ENCODE data around the gene SLC19A1. TPM values are rescaled to one million over a fixed set of nuclear protein-coding genes. Genes with fewer than 3 reads are reported as not detected.

Gene SLC19A1
- total RNA-seq, 1 donor from 2014 or later: 25.6 TPM

DNA sequence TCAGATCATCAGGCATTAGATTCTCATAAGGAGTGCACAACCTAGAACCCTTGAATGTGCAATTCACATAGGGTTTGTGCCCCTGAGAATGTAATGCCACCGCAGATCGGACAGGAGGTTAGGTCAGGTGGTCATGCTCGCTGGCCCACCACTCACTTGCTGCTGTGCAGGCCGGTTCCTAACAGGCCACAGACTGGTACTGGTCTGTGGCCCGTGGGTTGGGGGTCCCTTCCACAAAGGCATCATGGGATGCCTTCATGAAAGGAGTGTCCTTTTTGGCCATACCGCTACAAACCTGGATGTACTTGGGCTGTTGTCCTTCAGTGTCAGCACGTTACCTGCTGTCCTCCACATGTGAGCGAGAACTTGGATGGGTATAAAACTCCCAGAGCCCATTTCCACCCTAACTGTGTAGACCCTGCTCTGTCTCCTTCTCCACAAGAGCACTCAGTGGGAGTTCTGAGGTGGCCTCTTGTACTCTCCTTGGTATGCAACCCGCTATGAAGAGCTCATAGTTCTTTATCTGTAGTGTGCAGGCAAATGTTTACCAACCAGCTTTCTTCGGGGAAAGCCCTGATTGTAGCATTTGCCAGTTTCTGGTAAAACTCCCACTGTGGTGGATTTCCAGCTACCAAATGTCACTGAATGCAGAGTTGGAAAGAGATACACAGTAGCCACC is 41.7 kb upstream of the SLC19A1 start:
- no peaks in the 10 kb centered on the region for H3K4me1 Mint-ChIP-seq (ENCODE audit: low read depth)
- no peak for DNase-seq (ENCODE audit: low spot score, unreplicated experiment)
- peaks cover 36% of the 10 kb centered on the region for H3K9me3 Mint-ChIP-seq (ENCODE audit: low read depth)
- H3K4me3 Mint-ChIP-seq (ENCODE audit: low read depth): no peak overlapping the region
- no peaks in the 10 kb centered on the region for H3K36me3 Mint-ChIP-seq (ENCODE audit: insufficient read depth)
- no peak overlapping the region for H3K27ac Mint-ChIP-seq
- TF ChIP-seq, protein P1, sequence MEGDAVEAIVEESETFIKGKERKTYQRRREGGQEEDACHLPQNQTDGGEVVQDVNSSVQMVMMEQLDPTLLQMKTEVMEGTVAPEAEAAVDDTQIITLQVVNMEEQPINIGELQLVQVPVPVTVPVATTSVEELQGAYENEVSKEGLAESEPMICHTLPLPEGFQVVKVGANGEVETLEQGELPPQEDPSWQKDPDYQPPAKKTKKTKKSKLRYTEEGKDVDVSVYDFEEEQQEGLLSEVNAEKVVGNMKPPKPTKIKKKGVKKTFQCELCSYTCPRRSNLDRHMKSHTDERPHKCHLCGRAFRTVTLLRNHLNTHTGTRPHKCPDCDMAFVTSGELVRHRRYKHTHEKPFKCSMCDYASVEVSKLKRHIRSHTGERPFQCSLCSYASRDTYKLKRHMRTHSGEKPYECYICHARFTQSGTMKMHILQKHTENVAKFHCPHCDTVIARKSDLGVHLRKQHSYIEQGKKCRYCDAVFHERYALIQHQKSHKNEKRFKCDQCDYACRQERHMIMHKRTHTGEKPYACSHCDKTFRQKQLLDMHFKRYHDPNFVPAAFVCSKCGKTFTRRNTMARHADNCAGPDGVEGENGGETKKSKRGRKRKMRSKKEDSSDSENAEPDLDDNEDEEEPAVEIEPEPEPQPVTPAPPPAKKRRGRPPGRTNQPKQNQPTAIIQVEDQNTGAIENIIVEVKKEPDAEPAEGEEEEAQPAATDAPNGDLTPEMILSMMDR (IDR thresholded peaks at IDR 0.05; ENCODE audit: unreplicated experiment): no peak
- peaks cover 27% of the 10 kb centered on the region for H3K27me3 Mint-ChIP-seq

DNA sequence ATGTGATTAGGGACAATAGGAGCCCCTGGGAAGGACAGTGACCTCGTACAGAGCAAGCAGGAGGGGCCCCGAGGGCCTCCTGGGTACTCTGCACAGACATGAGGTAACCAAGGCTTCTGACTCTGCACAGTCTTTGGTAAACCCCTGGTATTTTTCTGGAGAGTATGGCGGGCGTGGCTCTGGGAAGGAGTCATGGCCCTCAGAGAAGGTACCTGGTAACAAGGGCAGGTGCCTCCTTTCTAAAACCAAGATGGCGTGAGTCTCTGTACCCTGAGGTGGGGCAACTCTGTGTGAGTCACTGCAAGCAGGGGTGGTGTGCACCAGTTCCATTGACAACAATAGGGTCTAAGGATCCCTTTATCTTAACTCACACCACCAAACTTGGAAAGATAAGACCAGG is 39.9 kb upstream of the SLC19A1 start:
- TF ChIP-seq, protein P1 (IDR thresholded peaks at IDR 0.05; ENCODE audit: unreplicated experiment): no peak
- peaks cover 19% of the 10 kb centered on the region for H3K9me3 Mint-ChIP-seq (ENCODE audit: low read depth)
- H3K36me3 Mint-ChIP-seq (ENCODE audit: insufficient read depth): no peaks in the 10 kb centered on the region
- H3K4me1 Mint-ChIP-seq (ENCODE audit: low read depth): no peaks in the 10 kb centered on the region
- no peak for DNase-seq (ENCODE audit: low spot score, unreplicated experiment)
- H3K4me3 Mint-ChIP-seq (ENCODE audit: low read depth): no peak overlapping the region
- H3K27me3 Mint-ChIP-seq: peaks cover 9% of the 10 kb centered on the region
- H3K27ac Mint-ChIP-seq: no peak overlapping the region

DNA sequence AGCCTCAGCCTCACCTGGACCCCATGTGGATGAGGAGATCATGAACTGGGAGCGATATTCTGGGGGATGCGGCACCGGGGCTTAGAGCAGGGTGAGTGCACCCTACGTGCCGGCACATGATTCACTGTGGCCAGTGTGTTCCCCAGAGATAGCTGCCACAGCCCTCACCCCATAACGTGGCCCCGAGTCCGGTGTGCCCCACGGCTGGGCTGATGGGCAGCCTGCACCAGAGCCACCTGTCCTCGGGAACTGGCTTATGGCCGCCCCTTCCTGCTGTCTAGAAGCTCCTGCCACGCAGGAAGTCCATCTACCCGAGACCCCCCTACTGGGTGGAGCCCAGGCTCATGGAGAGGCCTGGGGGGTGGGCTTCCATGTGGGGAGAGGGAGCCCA is 39.1 kb upstream of the SLC19A1 start:
- DNase-seq (ENCODE audit: low spot score, unreplicated experiment): no peak
- TF ChIP-seq, protein P1 (IDR thresholded peaks at IDR 0.05; ENCODE audit: unreplicated experiment): no peak
- Mint-ChIP-seq H3K27ac (no peak overlapping the region), H3K27me3 (peaks cover 5% of the 10 kb centered on the region), H3K36me3 (ENCODE audit: insufficient read depth) (no peaks in the 10 kb centered on the region), H3K9me3 (ENCODE audit: low read depth) (peaks cover 11% of the 10 kb centered on the region), H3K4me1 (ENCODE audit: low read depth) (no peaks in the 10 kb centered on the region), H3K4me3 (ENCODE audit: low read depth) (no peak overlapping the region)

DNA sequence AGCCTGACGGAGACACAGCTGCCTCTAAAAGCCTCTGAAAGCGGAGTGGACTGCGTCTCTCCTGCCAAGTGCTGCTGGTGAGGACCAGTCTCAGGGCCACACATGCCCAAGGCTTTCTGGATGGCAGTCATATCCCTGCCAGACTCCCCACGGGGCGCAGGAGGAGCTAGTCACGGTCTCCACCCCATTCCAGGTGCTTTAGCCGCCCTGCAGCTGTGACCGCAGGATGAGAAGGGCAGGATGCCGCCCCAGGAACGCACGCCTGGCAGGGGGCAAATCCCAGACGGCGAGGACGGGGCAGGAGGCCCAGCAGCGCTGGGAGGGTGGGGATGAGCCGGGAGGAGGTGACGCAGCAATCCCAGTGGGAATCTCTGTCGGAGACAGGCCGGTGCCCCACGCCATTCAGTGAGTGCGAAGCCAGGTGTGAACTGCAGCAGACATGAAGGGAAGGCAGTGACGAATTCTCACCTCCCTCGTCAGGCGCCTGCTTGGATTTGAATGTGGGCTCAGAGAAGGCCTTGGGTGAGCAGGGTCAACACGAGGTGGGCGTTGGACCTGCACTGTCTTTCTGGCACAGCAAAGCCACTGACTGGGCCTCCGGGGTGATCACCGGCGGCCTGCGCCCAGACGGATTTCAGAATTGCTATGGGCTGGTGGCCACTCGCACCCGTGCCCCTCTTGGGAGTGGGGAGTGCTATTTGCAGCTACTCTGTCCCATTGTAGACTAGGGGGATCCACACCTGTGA is 38.5 kb upstream of the SLC19A1 start:
- TF ChIP-seq, protein P1 (IDR thresholded peaks at IDR 0.05; ENCODE audit: unreplicated experiment): no peak
- Mint-ChIP-seq H3K36me3 (ENCODE audit: insufficient read depth) (no peaks in the 10 kb centered on the region), H3K9me3 (ENCODE audit: low read depth) (peaks cover 6% of the 10 kb centered on the region), H3K4me3 (ENCODE audit: low read depth) (no peak overlapping the region), H3K27ac (no peak overlapping the region), H3K4me1 (ENCODE audit: low read depth) (no peaks in the 10 kb centered on the region), H3K27me3 (peaks cover 6% of the 10 kb centered on the region)
- DNase-seq (ENCODE audit: low spot score, unreplicated experiment): no peak

DNA sequence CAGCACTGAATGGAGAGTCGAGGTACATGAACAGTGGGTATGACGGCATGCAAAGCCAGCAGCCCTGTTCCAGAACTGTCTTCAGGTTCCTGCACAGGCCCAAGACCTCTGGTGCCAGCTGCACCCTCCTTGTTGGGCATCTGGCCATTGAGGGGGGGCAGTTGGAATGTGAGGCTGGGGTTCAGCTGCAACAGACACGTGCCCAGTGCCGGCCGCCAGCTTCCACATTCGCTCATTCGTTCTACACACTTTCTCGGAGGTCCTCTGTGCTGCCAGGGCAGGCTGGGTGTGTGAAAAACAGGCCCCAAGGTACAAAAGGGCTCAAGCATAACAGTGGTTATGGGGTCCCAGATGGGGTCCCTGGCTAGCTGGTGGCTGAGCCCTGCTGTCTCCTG is 37.9 kb upstream of the SLC19A1 start:
- H3K4me1 Mint-ChIP-seq (ENCODE audit: low read depth): no peaks in the 10 kb centered on the region
- TF ChIP-seq, protein P1 (IDR thresholded peaks at IDR 0.05; ENCODE audit: unreplicated experiment): no peak

More for the DNA sequence above, 37.9 kb upstream of the SLC19A1 start:
- Mint-ChIP-seq H3K27ac (no peak overlapping the region), H3K27me3 (peaks cover 6% of the 10 kb centered on the region), H3K36me3 (ENCODE audit: insufficient read depth) (no peaks in the 10 kb centered on the region), H3K9me3 (ENCODE audit: low read depth) (peaks cover 6% of the 10 kb centered on the region), H3K4me3 (ENCODE audit: low read depth) (no peak overlapping the region)
- DNase-seq (ENCODE audit: low spot score, unreplicated experiment): no peak

Measured in progenitor cell of endocrine pancreas (in vitro differentiated cells).